Measurements from ENCODE around the gene AUTS2. TPM values are rescaled to one million over a fixed set of nuclear protein-coding genes. Genes with fewer than 3 reads are reported as not detected.

Gene AUTS2
- total and polyA plus RNA-seq, 7 experiments from 2014 or later = 0.40 to 31.7 (median 4.2) TPM

DNA sequence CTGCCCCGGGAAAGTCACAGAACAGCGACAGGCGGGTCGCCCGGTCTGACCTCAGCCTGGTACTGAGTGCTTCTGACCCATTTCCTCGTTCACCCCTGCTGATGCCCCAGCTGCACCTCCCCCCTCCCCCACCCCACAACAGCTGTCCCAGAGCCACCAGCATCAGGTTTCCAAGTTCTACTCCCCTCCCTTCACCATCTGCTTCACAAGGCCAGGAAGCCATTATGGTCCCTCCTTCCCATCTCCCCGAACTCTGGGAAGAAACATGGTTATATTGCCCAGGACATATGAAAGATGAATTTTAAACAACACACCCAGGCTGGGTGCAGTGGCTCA lies 1231.8 kb downstream of the AUTS2 start:
- intact Hi-C loops (cut with micrococcal nuclease) = no loop called here
- peak overlapping the region in 3 of 10 donors; percentile 16 to 61 (median 23) for H3K4me3 Mint-ChIP-seq
- POLR2A ChIA-PET = no interaction called here
- peaks cover 0 to 14% (median 0%) of the 10 kb centered on the region in 11 donors for H3K9me3 Mint-ChIP-seq
- peaks cover 5 to 14% (median 9%) of the 10 kb centered on the region in 7 donors for H3K4me1 Mint-ChIP-seq
- Histone ChIP-seq H3K36me3 (ENCODE audit: control insufficient read depth in 2 of 3, insufficient read depth in 3 of 3, low read length in 3 of 3) (no peaks in the 10 kb centered on the region), H3K4me1 (ENCODE audit: control insufficient read depth in 2 of 2, insufficient read depth in 2 of 2, low read length in 2 of 2) (no peaks in the 10 kb centered on the region), H3K27ac (ENCODE audit: low read depth, low read length) (no peak overlapping the region), H3K9me3 (ENCODE audit: control insufficient read depth in 2 of 3, low read length in 3 of 3) (no peaks in the 10 kb centered on the region), H3K4me3 (ENCODE audit: low read length) (no peak overlapping the region), H3K27me3 (ENCODE audit: control insufficient read depth in 2 of 2, insufficient read depth in 2 of 2, low read length in 2 of 2) (no peaks in the 10 kb centered on the region)
- no peak overlapping the region for H3K27ac Mint-ChIP-seq
- DNase-seq = no peak
- H3K36me3 Mint-ChIP-seq = peaks cover 0 to 5% (median 0%) of the 10 kb centered on the region in 5 donors
- CTCF ChIA-PET = no interaction called here
- H3K27me3 Mint-ChIP-seq = peaks cover 3 to 13% (median 8%) of the 10 kb centered on the region in 5 donors
- ATAC-seq = no peak

DNA sequence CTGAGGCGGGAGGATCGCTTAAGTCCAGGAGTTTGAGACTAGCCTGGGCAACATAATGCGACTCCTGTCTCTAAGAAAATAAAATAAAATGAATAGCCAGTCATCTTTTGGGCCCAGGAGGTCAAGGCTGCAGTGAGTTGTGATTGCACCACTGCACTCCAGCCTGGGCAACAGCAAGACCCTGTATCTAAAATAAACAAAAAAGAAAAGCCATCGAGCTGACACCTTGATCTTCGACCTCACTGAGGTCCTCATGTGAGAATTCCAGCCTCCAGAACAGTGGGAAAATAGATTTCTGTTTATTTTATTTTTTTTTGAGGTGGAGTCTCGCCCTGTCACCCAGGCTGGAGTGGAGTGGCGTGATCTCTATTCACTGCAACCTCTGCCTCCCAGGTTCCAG lies 1232.2 kb downstream of the AUTS2 start:
- H3K9me3 ChIP-seq (ENCODE audit: control insufficient read depth in 2 of 3, low read length in 3 of 3) = no peaks in the 10 kb centered on the region
- Mint-ChIP-seq H3K4me3 (no peak overlapping the region), H3K36me3 (peaks cover 0 to 5% (median 0%) of the 10 kb centered on the region in 5 donors), H3K4me1 (peaks cover 5 to 14% (median 9%) of the 10 kb centered on the region in 7 donors), H3K27me3 (peaks cover 3 to 13% (median 8%) of the 10 kb centered on the region in 5 donors), H3K27ac (peak overlapping the region in 1 of 9 donors; percentile 43), H3K9me3 (peaks cover 0 to 13% (median 0%) of the 10 kb centered on the region in 11 donors)
- no peak overlapping the region for H3K4me3 ChIP-seq (ENCODE audit: low read length)
- no peaks in the 10 kb centered on the region for H3K4me1 ChIP-seq (ENCODE audit: control insufficient read depth in 2 of 2, insufficient read depth in 2 of 2, low read length in 2 of 2)
- intact Hi-C loops (cut with micrococcal nuclease) = no loop called here
- DNase-seq = no peak
- ATAC-seq = no peak
- POLR2A ChIA-PET = no interaction called here
- H3K27me3 ChIP-seq (ENCODE audit: control insufficient read depth in 2 of 2, insufficient read depth in 2 of 2, low read length in 2 of 2) = no peaks in the 10 kb centered on the region
- H3K36me3 ChIP-seq (ENCODE audit: control insufficient read depth in 2 of 3, insufficient read depth in 3 of 3, low read length in 3 of 3) = no peaks in the 10 kb centered on the region
- CTCF ChIA-PET = no interaction called here
- H3K27ac ChIP-seq (ENCODE audit: low read depth, low read length) = no peak overlapping the region

- Mint-ChIP-seq H3K4me1 (peaks cover 5 to 14% (median 9%) of the 10 kb centered on the region in 7 donors), H3K9me3 (peaks cover 0 to 8% (median 0%) of the 10 kb centered on the region in 11 donors), H3K4me3 (no peak overlapping the region), H3K27me3 (peaks cover 3 to 22% (median 8%) of the 10 kb centered on the region in 5 donors), H3K36me3 (no peaks in the 10 kb centered on the region), H3K27ac (no peak overlapping the region)
- Histone ChIP-seq H3K36me3 (ENCODE audit: control insufficient read depth in 2 of 3, insufficient read depth in 3 of 3, low read length in 3 of 3) (no peaks in the 10 kb centered on the region), H3K9me3 (ENCODE audit: control insufficient read depth in 2 of 3, low read length in 3 of 3) (no peaks in the 10 kb centered on the region), H3K4me3 (ENCODE audit: low read length) (no peak overlapping the region), H3K4me1 (ENCODE audit: control insufficient read depth in 2 of 2, insufficient read depth in 2 of 2, low read length in 2 of 2) (no peaks in the 10 kb centered on the region), H3K27ac (ENCODE audit: low read depth, low read length) (no peak overlapping the region), H3K27me3 (ENCODE audit: control insufficient read depth in 2 of 2, insufficient read depth in 2 of 2, low read length in 2 of 2) (no peaks in the 10 kb centered on the region)
- DNase-seq = no peak
- POLR2A ChIA-PET = no interaction called here
- CTCF ChIA-PET = no interaction called here
- ATAC-seq = no peak
- intact Hi-C loops (cut with micrococcal nuclease) = no loop called here
These were observed 1235.5 kb downstream of the AUTS2 start for GRCh38 chr7:70833726-70834125.

GRCh38 chr7:70834424-70834823 lies 1236.1 kb downstream of the AUTS2 start:
- intact Hi-C loops (cut with micrococcal nuclease) = no loop called here
- no peak overlapping the region for H3K4me3 Mint-ChIP-seq
- H3K9me3 ChIP-seq (ENCODE audit: control insufficient read depth in 2 of 3, low read length in 3 of 3) = no peaks in the 10 kb centered on the region
- no peaks in the 10 kb centered on the region for H3K27me3 ChIP-seq (ENCODE audit: control insufficient read depth in 2 of 2, insufficient read depth in 2 of 2, low read length in 2 of 2)
- H3K27me3 Mint-ChIP-seq = peaks cover 2 to 20% (median 4%) of the 10 kb centered on the region in 5 donors
- CTCF ChIA-PET = no interaction called here
- no peak overlapping the region for H3K27ac Mint-ChIP-seq
- H3K36me3 ChIP-seq (ENCODE audit: control insufficient read depth in 2 of 3, insufficient read depth in 3 of 3, low read length in 3 of 3) = no peaks in the 10 kb centered on the region
- POLR2A ChIA-PET = no interaction called here
- H3K36me3 Mint-ChIP-seq = no peaks in the 10 kb centered on the region
- ATAC-seq (no peak), DNase-seq (no peak)
- peaks cover 0 to 11% (median 0%) of the 10 kb centered on the region in 11 donors for H3K9me3 Mint-ChIP-seq
- H3K27ac ChIP-seq (ENCODE audit: low read depth, low read length) = no peak overlapping the region
- no peak overlapping the region for H3K4me3 ChIP-seq (ENCODE audit: low read length)
- H3K4me1 ChIP-seq (ENCODE audit: control insufficient read depth in 2 of 2, insufficient read depth in 2 of 2, low read length in 2 of 2) = no peaks in the 10 kb centered on the region
- H3K4me1 Mint-ChIP-seq = peaks cover 2 to 9% (median 3%) of the 10 kb centered on the region in 7 donors

GRCh38 chr7:70835658-70836057 lies 1237.4 kb downstream of the AUTS2 start:
- no peak overlapping the region for H3K27ac ChIP-seq (ENCODE audit: low read depth, low read length)
- H3K27me3 ChIP-seq (ENCODE audit: control insufficient read depth in 2 of 2, insufficient read depth in 2 of 2, low read length in 2 of 2) = no peaks in the 10 kb centered on the region
- peaks cover 0 to 11% (median 0%) of the 10 kb centered on the region in 5 donors for H3K27me3 Mint-ChIP-seq
- ATAC-seq (no peak), DNase-seq (no peak)
- POLR2A ChIA-PET = no interaction called here
- no peaks in the 10 kb centered on the region for H3K36me3 Mint-ChIP-seq
- H3K27ac Mint-ChIP-seq = no peak overlapping the region
- CTCF ChIA-PET = no interaction called here
- H3K4me1 ChIP-seq (ENCODE audit: control insufficient read depth in 2 of 2, insufficient read depth in 2 of 2, low read length in 2 of 2) = no peaks in the 10 kb centered on the region
- H3K9me3 ChIP-seq (ENCODE audit: control insufficient read depth in 2 of 3, low read length in 3 of 3) = no peaks in the 10 kb centered on the region
- peaks cover 0 to 19% (median 1%) of the 10 kb centered on the region in 11 donors for H3K9me3 Mint-ChIP-seq
- no peaks in the 10 kb centered on the region for H3K4me1 Mint-ChIP-seq
- no peaks in the 10 kb centered on the region for H3K36me3 ChIP-seq (ENCODE audit: control insufficient read depth in 2 of 3, insufficient read depth in 3 of 3, low read length in 3 of 3)
- no peak overlapping the region for H3K4me3 Mint-ChIP-seq
- intact Hi-C loops (cut with micrococcal nuclease) = no loop called here
- H3K4me3 ChIP-seq (ENCODE audit: low read length) = no peak overlapping the region

GRCh38 chr7:70836279-70836678 lies 1238.0 kb downstream of the AUTS2 start:
- no peaks in the 10 kb centered on the region for H3K36me3 ChIP-seq (ENCODE audit: control insufficient read depth in 2 of 3, insufficient read depth in 3 of 3, low read length in 3 of 3)
- ATAC-seq (no peak), DNase-seq (no peak)
- Mint-ChIP-seq H3K4me1 (no peaks in the 10 kb centered on the region), H3K27ac (no peak overlapping the region), H3K36me3 (no peaks in the 10 kb centered on the region), H3K27me3 (peaks cover 0 to 9% (median 0%) of the 10 kb centered on the region in 5 donors), H3K4me3 (no peak overlapping the region), H3K9me3 (peaks cover 0 to 25% (median 6%) of the 10 kb centered on the region in 11 donors)
- no peak overlapping the region for H3K4me3 ChIP-seq (ENCODE audit: low read length)
- H3K27me3 ChIP-seq (ENCODE audit: control insufficient read depth in 2 of 2, insufficient read depth in 2 of 2, low read length in 2 of 2) = no peaks in the 10 kb centered on the region
- intact Hi-C loops (cut with micrococcal nuclease) = no loop called here
- no peaks in the 10 kb centered on the region for H3K9me3 ChIP-seq (ENCODE audit: control insufficient read depth in 2 of 3, low read length in 3 of 3)
- POLR2A ChIA-PET = no interaction called here
- CTCF ChIA-PET = no interaction called here
- H3K27ac ChIP-seq (ENCODE audit: low read depth, low read length) = no peak overlapping the region
- H3K4me1 ChIP-seq (ENCODE audit: control insufficient read depth in 2 of 2, insufficient read depth in 2 of 2, low read length in 2 of 2) = no peaks in the 10 kb centered on the region

- Histone ChIP-seq H3K4me1 (ENCODE audit: control insufficient read depth in 2 of 2, insufficient read depth in 2 of 2, low read length in 2 of 2) (no peaks in the 10 kb centered on the region), H3K4me3 (ENCODE audit: low read length) (no peak overlapping the region), H3K36me3 (ENCODE audit: control insufficient read depth in 2 of 3, insufficient read depth in 3 of 3, low read length in 3 of 3) (no peaks in the 10 kb centered on the region), H3K27ac (ENCODE audit: low read depth, low read length) (no peak overlapping the region), H3K27me3 (ENCODE audit: control insufficient read depth in 2 of 2, insufficient read depth in 2 of 2, low read length in 2 of 2) (no peaks in the 10 kb centered on the region), H3K9me3 (ENCODE audit: control insufficient read depth in 2 of 3, low read length in 3 of 3) (no peaks in the 10 kb centered on the region)
- Mint-ChIP-seq H3K9me3 (peaks cover 0 to 26% (median 6%) of the 10 kb centered on the region in 11 donors), H3K27ac (no peak overlapping the region), H3K27me3 (peaks cover 0 to 9% (median 0%) of the 10 kb centered on the region in 5 donors), H3K4me3 (no peak overlapping the region), H3K4me1 (no peaks in the 10 kb centered on the region), H3K36me3 (no peaks in the 10 kb centered on the region)
- ATAC-seq (no peak), DNase-seq (no peak)
- ChIA-PET POLR2A (no interaction called here), CTCF (no interaction called here)
- intact Hi-C loops (cut with micrococcal nuclease) = no loop called here
These were observed 1238.7 kb downstream of the AUTS2 start for GRCh38 chr7:70836946-70837345.

Data from naive thymus-derived CD4-positive, alpha-beta T cell (primary cell).